KBM-7 (cell line): Measurements from ENCODE around the gene PRR22.

ENCODE experiments used
- DNase-seq: peaks from one replicate; pipeline ENCODE4 v3.0.0-alpha.2; 2015
- in situ Hi-C: fragments of 300-500 bp; cut with MboI; formaldehyde crosslinking; loops from 2 replicates; pipeline ENCODE4 v1.14.3; 2020; ENCODE audit warnings: low sequenced_read_pairs, low pct_unique_long_range_greater_than_20kb, mixed read lengths

The PRR22 gene

GRCh38 chr19:5817218-5817617, 32.7 kb upstream of the PRR22 start:
- in situ Hi-C loops: no loop called here
- no peak for DNase-seq

- DNase-seq: no peak
- in situ Hi-C loops: no loop called here
Observed at GRCh38 chr19:5814852-5815246, 30.3 kb upstream of the PRR22 start.

GRCh38 chr19:5814123-5814851, 29.7 kb upstream of the PRR22 start:
- in situ Hi-C loops: no loop called here

GRCh38 chr19:5811117-5811516, 26.6 kb upstream of the PRR22 start:
- no peak for DNase-seq
- in situ Hi-C loops: no loop called here

More at GRCh38 chr19:5814123-5814851, 29.7 kb upstream of the PRR22 start:
- DNase-seq: no peak

- DNase-seq: no peak
- in situ Hi-C loops: loop anchor here (10.0 kb wide), 1 partner anchor 85 kb away; no protein-coding TSS in a partner anchor
Observed at GRCh38 chr19:5809469-5809868, 24.9 kb upstream of the PRR22 start.

- in situ Hi-C loops: loop anchor here (10.0 kb wide), 1 partner anchor 86 kb away; no protein-coding TSS in a partner anchor
- no peak for DNase-seq
Observed at GRCh38 chr19:5809053-5809452, 24.5 kb upstream of the PRR22 start.

GRCh38 chr19:5808120-5808816, 23.7 kb upstream of the PRR22 start:
- in situ Hi-C loops: loop anchor here (10.0 kb wide), 1 partner anchor 87 kb away; no protein-coding TSS in a partner anchor
- no peak for DNase-seq

GRCh38 chr19:5806905-5807304, 22.4 kb upstream of the PRR22 start:
- DNase-seq: no peak
- in situ Hi-C loops: loop anchor here (10.0 kb wide), 1 partner anchor 88 kb away; no protein-coding TSS in a partner anchor

- DNase-seq: no peak
- in situ Hi-C loops: loop anchor here (10.0 kb wide), 1 partner anchor 89 kb away; no protein-coding TSS in a partner anchor
Observed at GRCh38 chr19:5806133-5806489, 21.6 kb upstream of the PRR22 start.

- in situ Hi-C loops: loop anchor here (10.0 kb wide), 1 partner anchor 89 kb away; no protein-coding TSS in a partner anchor
- peak; percentile 82 for DNase-seq
Observed at GRCh38 chr19:5805462-5806132, 21.1 kb upstream of the PRR22 start.

- in situ Hi-C loops: loop anchor here (10.0 kb wide), 1 partner anchor 90 kb away; no protein-coding TSS in a partner anchor
- no peak for DNase-seq
Observed at GRCh38 chr19:5804516-5805461, 20.2 kb upstream of the PRR22 start, which contains the start of gene NRTN. NRTN (plus strand) TSS chr19:5805067; CDS start chr19:5824166, 19,099 bp downstream.

- in situ Hi-C loops: loop anchor here (10.0 kb wide), 1 partner anchor 91 kb away; no protein-coding TSS in a partner anchor
- DNase-seq: peak; percentile 97
Observed at GRCh38 chr19:5803752-5804515, 19.4 kb upstream of the PRR22 start.

- in situ Hi-C loops: loop anchor here (10.0 kb wide), 1 partner anchor 91 kb away; no protein-coding TSS in a partner anchor
Observed at GRCh38 chr19:5803441-5803751, 18.9 kb upstream of the PRR22 start.

GRCh38 chr19:5801796-5802619, 17.5 kb upstream of the PRR22 start:
- in situ Hi-C loops: loop anchor here (10.0 kb wide), 1 partner anchor 93 kb away; no protein-coding TSS in a partner anchor
- DNase-seq: no peak

More at GRCh38 chr19:5803441-5803751, 18.9 kb upstream of the PRR22 start:
- DNase-seq: no peak

GRCh38 chr19:5800361-5801270, 16.1 kb upstream of the PRR22 start:
- in situ Hi-C loops: loop anchor here (10.0 kb wide), 1 partner anchor 94 kb away; no protein-coding TSS in a partner anchor
- DNase-seq: no peak
